Measurements from ENCODE around the gene AK4.
A peak's percentile ranks its signal among the peaks of the same experiment; 100 is the strongest.
"Not testable (repeated sequence)": the region's sequence is repeated elsewhere in the genome, so short reads cannot be mapped to it uniquely, and the experiment has no call there.

The AK4 gene

GRCh38 chr1:65221638-65222339 is 73.8 kb downstream of the AK4 start:
- no peak for DNase-seq

GRCh38 chr1:65222340-65222940 is 74.4 kb downstream of the AK4 start:
- DNase-seq, result no peak

GRCh38 chr1:65224681-65225091 is 76.7 kb downstream of the AK4 start:
- no peak for DNase-seq

- DNase-seq, result no peak
Observed at GRCh38 chr1:65225179-65225578, 77.2 kb downstream of the AK4 start.

GRCh38 chr1:65229201-65229600 is 81.2 kb downstream of the AK4 start:
- DNase-seq, result no peak

- no peak for DNase-seq
Observed at GRCh38 chr1:65229754-65230339, 81.8 kb downstream of the AK4 start.

- no peak for DNase-seq
Observed at GRCh38 chr1:65230731-65231481, 82.9 kb downstream of the AK4 start.

- no peak for DNase-seq
Observed at GRCh38 chr1:65231718-65232330, 83.8 kb downstream of the AK4 start.

GRCh38 chr1:65232461-65232990 is 84.5 kb downstream of the AK4 start:
- no peak for DNase-seq

GRCh38 chr1:65233782-65234181 is 85.8 kb downstream of the AK4 start:
- DNase-seq, result no peak

- no peak for DNase-seq
Observed at GRCh38 chr1:65235867-65236805, 88.1 kb downstream of the AK4 start.

GRCh38 chr1:65237088-65237487 is 89.1 kb downstream of the AK4 start:
- not testable (repeated sequence) for DNase-seq

GRCh38 chr1:65237503-65237902 is 89.5 kb downstream of the AK4 start:
- DNase-seq, result no peak

- DNase-seq, result no peak
Observed at GRCh38 chr1:65238010-65238409, 90.0 kb downstream of the AK4 start.

GRCh38 chr1:65243491-65243890 is 95.5 kb downstream of the AK4 start:
- DNase-seq, result no peak

- no peak for DNase-seq
Observed at GRCh38 chr1:65245295-65245694, 97.3 kb downstream of the AK4 start.

GRCh38 chr1:65247419-65248359 is 99.7 kb downstream of the AK4 start:
- DNase-seq, result no peak

GRCh38 chr1:65250826-65251225 is 102.8 kb downstream of the AK4 start:
- DNase-seq, result no peak

GRCh38 chr1:65253800-65254319 is 105.9 kb downstream of the AK4 start:
- peak; percentile 72 for DNase-seq

GRCh38 chr1:65254320-65255034 is 106.5 kb downstream of the AK4 start:
- DNase-seq, result peak; percentile 72
